GM19240 (cell line): ENCODE results near the gene CCNH.

Source experiments
- DNase-seq: peaks from one replicate; pipeline ENCODE4 v3.0.0; 2011; ENCODE audit warnings: low spot score; ENCODE audit not compliant: insufficient read length

CCNH gene

GRCh38 chr5:87361536-87362213 lies 51.1 kb downstream of the CCNH start:
- no peak for DNase-seq

GRCh38 chr5:87361031-87361445 lies 51.7 kb downstream of the CCNH start:
- DNase-seq, result no peak

GRCh38 chr5:87360132-87360531 lies 52.6 kb downstream of the CCNH start:
- no peak for DNase-seq

DNA sequence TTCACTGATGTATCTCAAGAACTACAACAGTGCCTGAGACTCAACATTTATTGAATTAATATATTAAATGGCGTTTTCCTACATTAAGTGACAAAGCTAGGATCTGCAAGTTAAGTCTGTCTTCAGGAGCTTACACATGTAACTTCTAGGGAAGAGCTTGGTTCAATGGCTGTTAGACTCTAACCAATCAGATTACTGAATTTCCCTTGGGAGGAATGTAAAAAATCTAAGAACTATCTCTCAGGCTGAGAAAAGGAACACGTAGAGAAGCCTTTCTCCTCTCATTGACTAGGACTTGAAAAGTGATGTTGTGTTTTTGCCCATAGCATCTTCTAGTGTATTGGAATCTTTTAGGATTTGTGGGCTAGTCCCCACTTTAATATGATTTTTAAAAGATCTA lies 53.6 kb downstream of the CCNH start:
- DNase-seq, result no peak

DNA sequence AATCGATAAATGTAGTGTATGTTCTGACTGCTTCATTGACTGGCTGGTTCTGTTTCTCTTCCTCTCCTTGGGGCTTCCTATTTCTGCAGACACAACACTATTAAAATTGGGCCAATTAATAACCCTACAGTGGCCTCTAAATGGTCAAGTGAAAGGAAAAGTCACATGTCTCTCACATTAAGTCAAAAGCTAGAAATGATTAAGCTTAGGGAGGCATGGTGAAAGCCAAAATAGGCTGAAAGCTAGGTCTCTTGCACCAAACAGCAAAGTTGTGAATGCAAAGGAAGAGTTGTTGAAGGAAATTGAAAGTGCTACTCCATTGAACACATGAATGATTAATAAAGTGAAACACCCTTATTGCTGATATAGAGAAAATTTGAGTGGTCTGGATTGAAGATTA lies 58.2 kb downstream of the CCNH start:
- DNase-seq, result no peak

- DNase-seq, result no peak
Observed at GRCh38 chr5:87347841-87348240, 64.9 kb downstream of the CCNH start.

GRCh38 chr5:87347272-87347671 lies 65.5 kb downstream of the CCNH start:
- DNase-seq, result no peak
